K562 (cell line): Measurements from ENCODE around the gene PTPRT. TPM values are rescaled to one million over a fixed set of nuclear protein-coding genes. Genes with fewer than 3 reads are reported as not detected.

Experiments used
- ATAC-seq: fragments of 200-7000 bp; cut with Tn5 transposase; 3 replicates; pipeline ENCODE4 v1.9.1; 2020; ENCODE audit warnings: moderate library complexity
- BruUV-seq: library from RNA; stranded (reverse); fragments of 400-500 nt; replicated peaks from 2 replicates; lab custom pipeline; 2021; lab: Mats Ljungman, UMichigan
- CTCF ChIA-PET: fragments of 300-600 bp; formaldehyde crosslinking; extraction: SDS; loops from one replicate; lab custom pipeline; 2021; ENCODE audit warnings: low intra/inter-chr PET ratio; lab: Yijun Ruan, JAX
- POLR2A ChIA-PET: fragments of 300-600, 350-650 bp; sonication (Branson Sonifier 250); formaldehyde crosslinking; extraction: SDS; loops from one replicate; lab custom pipeline; 2021; ENCODE audit warnings: antibody characterized with exemption, inconsistent platforms; lab: Yijun Ruan, JAX
- DNase-seq, 4 experiments: peaks; one replicate each; pipeline versions ENCODE4 v3.0.0 to v3.0.0-alpha.2; 2011 to 2018; ENCODE audit warnings: low spot score in 3 of 4, mixed read lengths in 3 of 4; ENCODE audit errors: extremely low read depth in 1 of 4
- FAIRE-seq: peaks from 2 replicates; lab custom pipeline; 2011; peaks lifted over from hg19 to GRCh38; lab: Jason Lieb, UNC
- H2AFZ ChIP-seq: 2 replicates; pipeline ENCODE4 v1.6.0; 2011; ENCODE audit warnings: low read depth, low read length, control low read depth, inconsistent platforms
- H3K27ac ChIP-seq: fragments of 200-600 bp; 3 replicates; pipeline ENCODE4 v1.8.0; 2011; ENCODE audit warnings: low read depth, mild to moderate bottlenecking, control low read depth, inconsistent platforms, low read length, moderate library complexity, mixed read lengths; ENCODE audit errors: extremely low read depth
- H3K27me3 ChIP-seq, 2 experiments: fragments of 300-600 bp in 1 of 2; 2 replicates in 1 of 2; 3 replicates in 1 of 2; pipeline versions ENCODE4 v1.6.0 to v1.8.0; 2011; ENCODE audit warnings: inconsistent platforms in 2 of 2, low read length in 2 of 2, mild to moderate bottlenecking in 1 of 2, mixed read lengths in 1 of 2, moderate library complexity in 1 of 2; ENCODE audit not compliant: control insufficient read depth in 2 of 2, insufficient read depth in 2 of 2
- H3K36me3 ChIP-seq: fragments of 300-600 bp; 3 replicates; pipeline ENCODE4 v1.8.0; 2011; ENCODE audit warnings: mild to moderate bottlenecking, low read length, inconsistent platforms; ENCODE audit not compliant: control insufficient read depth, insufficient read depth
- H3K4me1 ChIP-seq, 2 experiments: fragments of 200-600 bp in 1 of 2; replicated peaks in 1 of 2; 2 replicates in 1 of 2; 3 replicates in 1 of 2; pipeline versions ENCODE4 v1.5.1 to v1.8.0; 2011; ENCODE audit warnings: inconsistent platforms in 2 of 2, low read length in 2 of 2, mild to moderate bottlenecking in 1 of 2, mixed read lengths in 1 of 2, moderate library complexity in 1 of 2; ENCODE audit not compliant: control insufficient read depth in 2 of 2, insufficient read depth in 2 of 2
- H3K4me2 ChIP-seq: 2 replicates; pipeline ENCODE4 v1.6.1; 2011; ENCODE audit warnings: low read length, control low read depth, inconsistent platforms, mixed read lengths; ENCODE audit not compliant: insufficient read depth
- H3K4me3 ChIP-seq: fragments of 200-600 bp; sonication (generic), shearing (Covaris generic); 2 replicates; pipeline ENCODE4 v1.5.1; 2016; ENCODE audit warnings: control low read depth, inconsistent platforms
- H3K79me2 ChIP-seq: fragments of 200-600 bp; 3 replicates; pipeline ENCODE4 v1.8.0; 2011; ENCODE audit warnings: low read length, inconsistent platforms; ENCODE audit not compliant: control insufficient read depth, insufficient read depth
- H3K9ac ChIP-seq, 2 experiments: 2 replicates each; pipeline versions ENCODE4 v1.6.0 to v1.6.1; 2011; ENCODE audit warnings: low read depth in 2 of 2, low read length in 2 of 2, control low read depth in 1 of 2, inconsistent platforms in 1 of 2, mild to moderate bottlenecking in 1 of 2, mixed read lengths in 1 of 2; ENCODE audit not compliant: insufficient read depth in 1 of 2
- H3K9me1 ChIP-seq: one replicate; pipeline ENCODE4 v1.6.0; 2011; ENCODE audit warnings: inconsistent platforms, mild to moderate bottlenecking, low read length, moderate library complexity; ENCODE audit not compliant: control insufficient read depth, insufficient read depth
- H3K9me3 ChIP-seq: replicated peaks from 2 replicates; pipeline ENCODE4 v1.5.1; 2011; ENCODE audit warnings: low read depth, low read length, inconsistent platforms; ENCODE audit not compliant: control insufficient read depth, insufficient read depth
- H4K20me1 ChIP-seq: replicated peaks from 2 replicates; pipeline ENCODE4 v1.6.1; 2011; ENCODE audit warnings: low read length, inconsistent platforms, mixed read lengths; ENCODE audit not compliant: control insufficient read depth, insufficient read depth
- CTCF ChIP-seq, 3 experiments: IDR thresholded peaks in 2 of 3; conservative IDR thresholded peaks in 1 of 3; 2 replicates each; pipeline ENCODE4 v1.5.1; 2011 to 2012; ENCODE audit warnings: low read length in 3 of 3, mild to moderate bottlenecking in 3 of 3, control low read depth in 2 of 3, improper control_type of control experiment in 1 of 3, inconsistent platforms in 1 of 3, low read depth in 1 of 3, mixed read lengths in 1 of 3, moderate library complexity in 1 of 3; ENCODE audit not compliant: insufficient read depth in 2 of 3
- NFIC ChIP-seq: fragments of 450-650 bp; IDR thresholded peaks from 2 replicates; pipeline ENCODE4 v1.6.1; 2017; ENCODE audit warnings: mild to moderate bottlenecking, inconsistent platforms
- PHF8 ChIP-seq: fragments of 200-600 bp; sonication (generic); IDR thresholded peaks from 2 replicates; pipeline ENCODE4 v1.6.1; 2012; ENCODE audit warnings: mixed run types, mild to moderate bottlenecking, inconsistent platforms, low read length, moderate library complexity, borderline replicate concordance
- POLR3A ChIP-seq: IDR thresholded peaks from 2 replicates; pipeline ENCODE4 v1.6.1; 2011; ENCODE audit warnings: borderline replicate concordance, mild to moderate bottlenecking, moderate library complexity; ENCODE audit not compliant: insufficient read length, insufficient read depth; ENCODE audit errors: extremely low read depth
- RAD21 ChIP-seq, 2 experiments: fragments of 250-450 bp in 1 of 2; fragments of 450-650 bp in 1 of 2; sonication (Bioruptor Pico) in 1 of 2; formaldehyde crosslinking in 1 of 2; IDR thresholded peaks in 1 of 2; conservative IDR thresholded peaks in 1 of 2; 2 replicates each; pipeline versions ENCODE4 v1.4.0 to v1.8.0; 2020 to 2022; ENCODE audit warnings: mild to moderate bottlenecking in 2 of 2, moderate library complexity in 1 of 2
- WGBS: fragments of 100-300 bp; shearing (Covaris generic); methylation state at CpG from one replicate; pipeline ENCODE4 v1.1.6; 2016; ENCODE audit warnings: low coverage, mixed read lengths; ENCODE audit not compliant: insufficient coverage; ENCODE audit errors: missing lambda C conversion rate; 5-methylcytosine and 5-hydroxymethylcytosine counted together
- in situ Hi-C: fragments of 300-500 bp; cut with MboI; formaldehyde crosslinking; loops from 4 replicates; pipeline ENCODE4 v1.15.0; 2018; ENCODE audit warnings: inconsistent platforms, mixed read lengths
- intact Hi-C: fragments of 100-400 bp; cut with micrococcal nuclease; formaldehyde crosslinking; loops from 2 replicates; pipeline ENCODE4 v1.14.2; 2022
- polyA plus RNA-seq, 8 experiments: library from polyadenylated mRNA; depleted of rRNA in 4 of 8; stranded (reverse) in 5 of 8; unstranded in 3 of 8; fragments of >200 nt; fragmentation: Nextera tagmentation in 2 of 8; fragmentation: Illumina TruSeq in 1 of 8; extraction: Ambion mirVana in 2 of 8; extraction: Trizol in 1 of 8; gene quantifications; 2 replicates each; pipeline versions ENCODE4 v1.2.1 to v1.2.3, GENCODE V29; 2011 to 2014; ENCODE audit warnings: inconsistent platforms in 1 of 8, missing spikeins in 1 of 8
- total RNA-seq, 7 experiments: library from RNA; depleted of rRNA in 6 of 7; stranded (reverse); fragments of >200 nt in 6 of 7; fragmentation: Illumina TruSeq in 2 of 7; extraction: Trizol in 2 of 7; gene quantifications; 2 replicates each; pipeline versions ENCODE4 v1.2.1 to v1.2.3, GENCODE V29; 2011 to 2021; ENCODE audit warnings: low replicate concordance in 1 of 7

The PTPRT gene
- total and polyA plus RNA-seq, 9 of the 15 experiments (the other 6 are each of a cell fraction or from before 2014, with no cell fraction given), result not detected

DNA sequence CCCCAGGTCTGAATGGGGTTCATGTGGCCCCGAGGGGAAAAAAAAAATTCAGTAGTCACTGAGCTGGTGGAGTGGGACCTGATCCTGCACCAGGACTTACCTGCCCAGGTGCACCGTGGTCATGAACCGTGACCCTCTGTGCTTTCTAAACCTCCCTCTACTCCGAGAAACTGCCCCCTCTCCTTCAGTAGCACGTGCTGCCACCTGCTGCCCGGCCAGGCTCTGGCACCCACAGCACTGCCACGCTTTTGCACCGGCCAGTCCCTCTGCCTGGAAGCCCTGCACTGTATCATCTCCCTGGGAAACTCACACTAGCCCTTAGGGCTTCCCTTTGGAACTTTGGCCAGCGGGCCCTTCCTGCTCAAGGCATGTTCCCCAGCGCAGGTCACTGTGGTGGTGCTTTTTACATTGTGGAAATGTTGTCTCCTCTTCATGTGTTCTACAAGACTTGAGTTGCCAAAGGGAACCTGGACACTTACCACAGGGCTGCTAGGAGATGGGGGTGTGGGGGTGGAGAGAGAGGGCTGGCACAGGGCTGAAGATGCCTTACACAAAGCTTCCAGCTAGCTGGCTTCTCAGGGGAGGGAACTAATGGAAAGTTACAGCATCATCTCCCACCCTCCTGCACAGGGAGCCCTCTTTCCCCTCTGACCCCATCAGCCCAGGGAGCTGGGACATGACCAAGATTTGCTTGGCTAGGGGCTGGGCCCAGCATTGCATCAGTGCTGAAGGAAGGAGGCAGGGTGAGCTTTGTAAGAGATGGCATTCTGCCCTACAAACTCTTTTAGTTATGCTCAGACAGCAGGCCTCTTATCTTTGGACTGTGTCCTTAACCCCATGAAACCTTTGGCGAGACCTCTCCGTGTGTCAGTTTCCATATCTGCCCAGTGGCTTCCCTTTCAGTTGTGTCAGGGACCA lies 2.5 kb upstream of the PTPRT start:
- Histone ChIP-seq H3K9me3 (no peaks in the 10 kb centered on the region), H3K9me1 (no peaks in the 10 kb centered on the region), H3K9ac (no peak overlapping the region), H3K79me2 (no peaks in the 10 kb centered on the region), H3K4me3 (no peak overlapping the region), H3K4me2 (no peak overlapping the region), H3K27me3 (peaks cover 0 to 12% of the 10 kb centered on the region in 2 experiments; a peak in 1 of 5 replicates), H3K36me3 (no peaks in the 10 kb centered on the region), H3K27ac (no peak overlapping the region), H3K4me1 (no peaks in the 10 kb centered on the region), H2AFZ (no peak overlapping the region), H4K20me1 (peaks cover 5% of the 10 kb centered on the region)
- CTCF ChIA-PET, result no interaction called here
- POLR2A ChIA-PET, result no interaction called here
- in situ Hi-C loops (no loop called here), intact Hi-C loops (no loop called here)
- 2% methylated on average over 11 of the region's 12 CpGs for WGBS
- TF ChIP-seq NFIC (no peak), RAD21 (CRISPR knock-in tag; conservative IDR thresholded peaks at IDR 0.05 in 1 of 2, IDR thresholded peaks at IDR 0.05 in 1 of 2) (0 out of 4 replicates have a peak, but pooled peaks of 1 of the 2 experiments have one; percentile 10), CTCF (IDR thresholded peaks at IDR 0.05 in 2 of 3, conservative IDR thresholded peaks at IDR 0.05 in 1 of 3; ENCODE audit: insufficient read depth in 2 of 3, low read depth in 1 of 3, low read length in 3 of 3) (peak in 2 of 3 experiments; percentile 36 to 47; a peak in 2 of 6 replicates), POLR3A (no peak), PHF8 (no peak)
- no peak for FAIRE-seq
- peak; percentile 5 to 29 (median 26) for DNase-seq
- no TSS peak for BruUV-seq
- peak; percentile 83 for ATAC-seq
